ENCODE measurements around the gene TTC23L.

DNA sequence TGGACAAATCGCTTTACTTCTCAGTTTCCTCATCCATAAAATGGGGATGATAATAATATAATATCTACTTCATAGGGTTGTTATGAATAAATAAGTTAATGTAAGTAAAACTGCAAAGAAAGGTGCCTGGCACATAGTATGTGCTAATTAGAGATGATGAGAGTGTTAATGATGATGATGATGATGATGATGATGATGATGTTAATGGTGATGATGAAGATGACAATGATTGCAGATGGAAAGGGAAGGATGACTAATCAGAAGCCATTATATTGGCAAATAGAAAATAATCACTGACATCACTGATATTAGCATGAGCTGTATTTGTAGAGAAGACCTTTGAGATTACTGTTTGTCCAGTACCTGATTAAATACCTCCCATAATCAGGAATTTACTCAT, 55.8 kb downstream of the TTC23L start:
- TF ChIP-seq, protein P1, sequence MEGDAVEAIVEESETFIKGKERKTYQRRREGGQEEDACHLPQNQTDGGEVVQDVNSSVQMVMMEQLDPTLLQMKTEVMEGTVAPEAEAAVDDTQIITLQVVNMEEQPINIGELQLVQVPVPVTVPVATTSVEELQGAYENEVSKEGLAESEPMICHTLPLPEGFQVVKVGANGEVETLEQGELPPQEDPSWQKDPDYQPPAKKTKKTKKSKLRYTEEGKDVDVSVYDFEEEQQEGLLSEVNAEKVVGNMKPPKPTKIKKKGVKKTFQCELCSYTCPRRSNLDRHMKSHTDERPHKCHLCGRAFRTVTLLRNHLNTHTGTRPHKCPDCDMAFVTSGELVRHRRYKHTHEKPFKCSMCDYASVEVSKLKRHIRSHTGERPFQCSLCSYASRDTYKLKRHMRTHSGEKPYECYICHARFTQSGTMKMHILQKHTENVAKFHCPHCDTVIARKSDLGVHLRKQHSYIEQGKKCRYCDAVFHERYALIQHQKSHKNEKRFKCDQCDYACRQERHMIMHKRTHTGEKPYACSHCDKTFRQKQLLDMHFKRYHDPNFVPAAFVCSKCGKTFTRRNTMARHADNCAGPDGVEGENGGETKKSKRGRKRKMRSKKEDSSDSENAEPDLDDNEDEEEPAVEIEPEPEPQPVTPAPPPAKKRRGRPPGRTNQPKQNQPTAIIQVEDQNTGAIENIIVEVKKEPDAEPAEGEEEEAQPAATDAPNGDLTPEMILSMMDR (IDR thresholded peaks at IDR 0.05; ENCODE audit: low read depth, low read length), result no peak
- TF ChIP-seq EZH2phosphoT487 (IDR thresholded peaks at IDR 0.05; ENCODE audit: low read depth), result no peak
